Kidney (tissue), 14 donors: Measurements from ENCODE around the gene HAUS5. TPM values are rescaled to one million over a fixed set of nuclear protein-coding genes. Genes with fewer than 3 reads are reported as not detected.

Source experiments
- DNase-seq, 5 donors: peaks; one replicate each; pipeline ENCODE4 v3.0.0-alpha.2; 2013 to 2020
- FAIRE-seq: peaks from 2 replicates; lab custom pipeline; 2012; peaks lifted over from hg19 to GRCh38; lab: Jason Lieb, UNC
- H3K27ac ChIP-seq, 2 donors: one replicate each; pipeline ENCODE4 v1.7.0; 2013; ENCODE audit warnings: low read depth in 2 of 2, low read length in 2 of 2, inconsistent platforms in 1 of 2
- H3K27me3 ChIP-seq: one replicate; pipeline ENCODE4 v1.7.1; 2013; ENCODE audit warnings: low read length, inconsistent platforms; ENCODE audit not compliant: control insufficient read depth, insufficient read depth
- H3K36me3 ChIP-seq, 3 donors: one replicate each; pipeline versions ENCODE4 v1.7.0 to v1.7.1; 2013; ENCODE audit warnings: low read length in 3 of 3, control low read depth in 1 of 3, inconsistent platforms in 1 of 3; ENCODE audit not compliant: insufficient read depth in 3 of 3, control insufficient read depth in 2 of 3
- H3K4me1 ChIP-seq, 3 donors: one replicate each; pipeline versions ENCODE4 v1.7.0 to v1.7.1; 2013; ENCODE audit warnings: low read length in 3 of 3, inconsistent platforms in 1 of 3, low read depth in 1 of 3; ENCODE audit not compliant: control insufficient read depth in 2 of 3, insufficient read depth in 2 of 3
- H3K4me3 ChIP-seq, 3 donors: one replicate each; pipeline versions ENCODE4 v1.7.0 to v1.8.1; 2013; ENCODE audit warnings: low read length in 3 of 3, control low read depth in 1 of 3, inconsistent platforms in 1 of 3
- H3K9ac ChIP-seq, 3 donors: one replicate each; pipeline versions ENCODE4 v1.7.0 to v1.7.1; 2013; ENCODE audit warnings: low read length in 3 of 3, control low read depth in 1 of 3, inconsistent platforms in 1 of 3
- H3K9me3 ChIP-seq, 3 donors: one replicate each; pipeline versions ENCODE4 v1.7.0 to v1.7.1; 2013; ENCODE audit warnings: low read length in 3 of 3, control low read depth in 1 of 3, inconsistent platforms in 1 of 3; ENCODE audit not compliant: control insufficient read depth in 2 of 3, insufficient read depth in 1 of 3
- intact Hi-C: fragments of 100-400 bp; cut with DNase I; formaldehyde crosslinking; loops from one replicate; pipeline ENCODE4 v1.11.1; 2022
- polyA plus RNA-seq: library from polyadenylated mRNA; stranded (reverse); fragments of 350-450 nt; fragmentation: Illumina TruSeq; extraction: RNeasy Lipid Tissue Mini Kit (QIAGEN cat#74804); gene quantifications from one replicate; pipeline ENCODE4 v1.2.3, GENCODE V29; 2014; ENCODE audit warnings: low read depth, low replicate concordance; ENCODE audit not compliant: insufficient read depth
- total RNA-seq: library from RNA; stranded (reverse); fragmentation: NEBNext Ultra II Directional; extraction: Animal tissue kit (Norgen Biotek cat#: 25700); gene quantifications from one replicate; pipeline ENCODE4 v1.2.1, GENCODE V29; 2021
- TF ChIP-seq, protein P1 (sequence below): IDR thresholded peaks from 3 replicates; pipeline ENCODE4 v1.5.1; 2012; ENCODE audit warnings: mild to moderate bottlenecking, moderate library complexity, borderline replicate concordance; ENCODE audit not compliant: insufficient read depth; ENCODE audit errors: extremely low read depth
- donor health status: control.
- donor health status: control.
- donor health status: control.
- donor health status: control.
- donor health status: control.
- donor health status: DM: yes; HTN: yes; CAD: no.
- donor health status: Normal renal cell carcinoma (clear cell type).

The HAUS5 gene
- total and polyA plus RNA-seq, 2 donors from 2014 or later = 6.8 to 15.9 TPM

DNA sequence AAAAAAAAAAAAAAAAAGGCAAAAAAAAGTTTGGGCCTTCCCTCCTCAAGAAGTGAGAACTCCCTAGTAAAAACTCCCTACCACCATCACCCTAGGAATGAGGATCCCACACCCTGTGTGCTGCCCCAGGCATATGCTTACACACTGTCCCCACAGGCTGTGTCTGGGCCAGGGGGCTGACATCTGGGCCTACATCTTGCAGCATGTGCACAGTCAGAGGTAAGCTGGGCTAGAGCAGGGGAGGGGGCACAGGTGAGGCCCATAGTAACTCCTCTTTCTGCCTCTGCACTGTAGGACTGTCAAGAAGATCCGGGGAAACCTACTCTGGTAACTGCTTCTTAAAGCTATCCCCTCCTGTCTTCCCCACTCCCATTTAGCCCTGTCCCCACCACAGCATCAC is 1.0 kb downstream of the HAUS5 start:
- TF ChIP-seq, protein P1, sequence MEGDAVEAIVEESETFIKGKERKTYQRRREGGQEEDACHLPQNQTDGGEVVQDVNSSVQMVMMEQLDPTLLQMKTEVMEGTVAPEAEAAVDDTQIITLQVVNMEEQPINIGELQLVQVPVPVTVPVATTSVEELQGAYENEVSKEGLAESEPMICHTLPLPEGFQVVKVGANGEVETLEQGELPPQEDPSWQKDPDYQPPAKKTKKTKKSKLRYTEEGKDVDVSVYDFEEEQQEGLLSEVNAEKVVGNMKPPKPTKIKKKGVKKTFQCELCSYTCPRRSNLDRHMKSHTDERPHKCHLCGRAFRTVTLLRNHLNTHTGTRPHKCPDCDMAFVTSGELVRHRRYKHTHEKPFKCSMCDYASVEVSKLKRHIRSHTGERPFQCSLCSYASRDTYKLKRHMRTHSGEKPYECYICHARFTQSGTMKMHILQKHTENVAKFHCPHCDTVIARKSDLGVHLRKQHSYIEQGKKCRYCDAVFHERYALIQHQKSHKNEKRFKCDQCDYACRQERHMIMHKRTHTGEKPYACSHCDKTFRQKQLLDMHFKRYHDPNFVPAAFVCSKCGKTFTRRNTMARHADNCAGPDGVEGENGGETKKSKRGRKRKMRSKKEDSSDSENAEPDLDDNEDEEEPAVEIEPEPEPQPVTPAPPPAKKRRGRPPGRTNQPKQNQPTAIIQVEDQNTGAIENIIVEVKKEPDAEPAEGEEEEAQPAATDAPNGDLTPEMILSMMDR = no peak
- H3K27ac ChIP-seq = no peak overlapping the region
- H3K36me3 ChIP-seq = peaks cover 0 to 2% (median 0%) of the 10 kb centered on the region in 3 donors
- DNase-seq = no peak
- no peaks in the 10 kb centered on the region for H3K9me3 ChIP-seq
- no peak overlapping the region for H3K9ac ChIP-seq
- no peaks in the 10 kb centered on the region for H3K27me3 ChIP-seq
- no peak for FAIRE-seq
- H3K4me1 ChIP-seq = peaks cover 0 to 12% (median 10%) of the 10 kb centered on the region in 3 donors
- intact Hi-C loops = no loop called here
- no peak overlapping the region for H3K4me3 ChIP-seq

DNA sequence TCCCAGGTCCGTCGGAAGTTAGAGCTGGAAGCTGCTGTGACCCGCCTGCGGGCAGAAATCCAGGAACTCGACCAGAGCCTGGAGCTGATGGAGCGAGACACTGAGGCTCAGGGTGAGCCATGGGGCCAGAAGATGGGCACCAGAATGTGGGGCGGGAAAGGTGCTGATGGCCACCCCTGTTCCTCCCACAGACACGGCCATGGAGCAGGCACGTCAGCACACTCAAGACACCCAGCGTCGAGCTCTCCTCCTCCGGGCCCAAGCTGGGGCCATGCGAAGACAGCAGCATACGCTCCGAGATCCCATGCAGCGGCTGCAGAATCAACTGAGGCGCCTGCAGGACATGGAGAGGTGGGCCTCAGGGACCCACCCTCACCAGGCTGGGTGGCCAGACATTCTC is 2.5 kb downstream of the HAUS5 start:
- TF ChIP-seq, protein P1 = no peak
- peaks cover 0 to 12% (median 10%) of the 10 kb centered on the region in 3 donors for H3K4me1 ChIP-seq
- H3K27me3 ChIP-seq = no peaks in the 10 kb centered on the region
- no peak overlapping the region for H3K27ac ChIP-seq
- H3K9ac ChIP-seq = no peak overlapping the region
- peaks cover 0 to 2% (median 0%) of the 10 kb centered on the region in 3 donors for H3K36me3 ChIP-seq
- FAIRE-seq (no peak), DNase-seq (no peak)
- intact Hi-C loops = no loop called here
- H3K9me3 ChIP-seq = no peaks in the 10 kb centered on the region
- H3K4me3 ChIP-seq = no peak overlapping the region

DNA sequence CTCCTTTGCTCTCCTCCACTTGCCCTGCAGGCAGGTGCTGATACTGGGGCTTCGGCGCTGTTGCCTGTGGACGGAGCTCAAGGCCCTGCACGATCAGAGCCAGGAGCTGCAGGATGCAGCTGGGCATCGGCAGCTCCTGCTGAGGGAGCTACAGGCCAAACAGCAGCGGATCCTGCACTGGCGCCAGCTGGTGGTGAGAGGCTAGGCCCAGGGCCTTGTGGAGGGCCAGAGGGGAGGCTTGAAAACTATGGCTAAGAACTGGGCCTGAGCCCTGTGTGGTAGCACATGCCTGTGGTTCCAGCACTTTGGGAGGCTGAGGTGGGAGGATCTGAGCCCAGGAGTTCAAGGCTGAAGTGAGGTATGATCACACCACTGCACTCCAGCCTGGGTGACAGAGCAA is 6.3 kb downstream of the HAUS5 start:
- Histone ChIP-seq H3K9ac (no peak overlapping the region), H3K27ac (no peak overlapping the region), H3K9me3 (no peaks in the 10 kb centered on the region), H3K4me1 (no peaks in the 10 kb centered on the region), H3K4me3 (no peak overlapping the region), H3K27me3 (no peaks in the 10 kb centered on the region), H3K36me3 (peaks cover 0 to 2% (median 0%) of the 10 kb centered on the region in 3 donors)
- FAIRE-seq (no peak), DNase-seq (no peak)
- TF ChIP-seq, protein P1 = no peak
- intact Hi-C loops = no loop called here

DNA sequence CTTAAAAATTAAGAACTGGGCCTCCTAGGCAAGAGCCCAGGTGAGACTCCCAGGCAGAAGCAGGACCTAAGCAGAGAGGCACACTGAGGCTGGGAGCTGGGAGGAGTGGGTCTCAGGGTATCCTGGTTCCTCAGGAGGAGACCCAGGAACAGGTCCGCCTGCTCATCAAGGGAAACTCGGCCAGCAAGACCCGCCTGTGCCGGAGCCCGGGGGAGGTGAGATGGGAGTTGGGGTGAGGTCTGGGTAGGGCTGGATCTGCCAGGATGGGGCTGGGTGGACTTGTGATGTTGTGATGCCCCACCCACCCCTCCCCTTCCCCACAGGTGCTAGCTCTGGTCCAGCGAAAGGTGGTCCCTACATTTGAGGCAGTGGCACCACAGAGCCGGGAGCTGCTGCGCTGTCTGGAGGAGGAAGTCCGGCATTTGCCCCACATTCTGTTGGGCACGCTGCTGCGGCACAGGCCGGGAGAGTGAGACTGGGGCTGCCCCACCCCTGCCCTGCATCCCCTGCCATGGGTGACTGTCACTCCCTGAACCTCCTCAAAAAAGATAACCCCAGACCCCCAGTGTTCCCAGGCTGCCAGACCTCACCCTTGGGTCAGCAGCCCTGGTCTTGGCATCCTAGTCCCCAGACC is 6.9 kb downstream of the HAUS5 start:
- H3K36me3 ChIP-seq = peaks cover 0 to 2% (median 0%) of the 10 kb centered on the region in 3 donors
- DNase-seq (no peak), FAIRE-seq (no peak)

More for the DNA sequence above, 6.9 kb downstream of the HAUS5 start:
- Histone ChIP-seq H3K4me3 (no peak overlapping the region), H3K27ac (no peak overlapping the region), H3K9ac (no peak overlapping the region), H3K27me3 (no peaks in the 10 kb centered on the region), H3K4me1 (no peaks in the 10 kb centered on the region), H3K9me3 (no peaks in the 10 kb centered on the region)
- TF ChIP-seq, protein P1 = no peak
- intact Hi-C loops = no loop called here
